PC-9 (cell line): ENCODE measurements around the gene ROBO4. TPM values are rescaled to one million over a fixed set of nuclear protein-coding genes. Genes with fewer than 3 reads are reported as not detected.

ENCODE experiments used
- BruUV-seq: library from RNA; stranded (reverse); fragments of 400-500 nt; replicated peaks from 2 replicates; lab custom pipeline; 2021; lab: Mats Ljungman, UMichigan
- CTCF ChIA-PET: fragments of 300-600 bp; sonication (Branson Sonifier 250); formaldehyde crosslinking; loops from one replicate; lab custom pipeline; 2022; ENCODE audit warnings: antibody characterized with exemption; lab: Charles Lee
- POLR2A ChIA-PET: fragments of 300-600 bp; sonication (Branson Sonifier 250); formaldehyde crosslinking; loops from one replicate; lab custom pipeline; 2022; ENCODE audit warnings: antibody characterized with exemption; ENCODE audit not compliant: unreplicated experiment; lab: Charles Lee
- DNase-seq, 2 experiments: peaks; one replicate each; pipeline versions ENCODE4 v3.0.0 to v3.0.0-alpha.2; 2015 to 2022; ENCODE audit warnings: mixed read lengths in 1 of 2
- H2AFZ ChIP-seq: fragments of 200-600 bp; sonication (generic); 2 replicates; pipeline ENCODE4 v1.8.1; 2017; ENCODE audit warnings: antibody characterized with exemption
- H3F3A ChIP-seq: fragments of 200-600 bp; sonication (generic); 2 replicates; pipeline ENCODE4 v1.8.1; 2017; ENCODE audit warnings: antibody characterized with exemption, mild to moderate bottlenecking, low read depth; ENCODE audit not compliant: insufficient read depth
- H3K27ac ChIP-seq: fragments of 200-600 bp; sonication (generic); 2 replicates; pipeline ENCODE4 v1.6.1; 2016; ENCODE audit warnings: mixed run types
- H3K27me3 ChIP-seq: fragments of 200-600 bp; sonication (generic); 2 replicates; pipeline ENCODE4 v1.6.1; 2016; ENCODE audit warnings: low read depth, mixed run types; ENCODE audit not compliant: insufficient read depth
- H3K36me3 ChIP-seq: fragments of 200-600 bp; sonication (generic); 2 replicates; pipeline ENCODE4 v1.6.1; 2016; ENCODE audit warnings: low read depth, mixed run types
- H3K4me1 ChIP-seq: fragments of 200-600 bp; sonication (generic); replicated peaks from 2 replicates; pipeline ENCODE4 v1.6.1; 2016; ENCODE audit warnings: mixed run types; ENCODE audit not compliant: insufficient read depth
- H3K4me2 ChIP-seq: fragments of 200-600 bp; sonication (generic); 2 replicates; pipeline ENCODE4 v1.6.1; 2017; ENCODE audit warnings: mixed run types
- H3K4me3 ChIP-seq: fragments of 200-600 bp; sonication (generic); 2 replicates; pipeline ENCODE4 v1.6.1; 2016; ENCODE audit warnings: mixed run types
- H3K79me2 ChIP-seq: fragments of 200-600 bp; sonication (generic); 2 replicates; pipeline ENCODE4 v1.6.1; 2017; ENCODE audit warnings: low read depth, mixed run types
- H3K9me2 ChIP-seq: fragments of 200-600 bp; sonication (generic); 2 replicates; pipeline ENCODE4 v1.8.1; 2017; ENCODE audit warnings: mild to moderate bottlenecking; ENCODE audit not compliant: insufficient read depth
- H3K9me3 ChIP-seq: fragments of 200-600 bp; sonication (generic); 2 replicates; pipeline ENCODE4 v1.8.1; 2016; ENCODE audit warnings: low read depth; ENCODE audit not compliant: insufficient read depth
- H4K20me1 ChIP-seq: fragments of 200-600 bp; sonication (generic); 2 replicates; pipeline ENCODE4 v1.8.1; 2017; ENCODE audit not compliant: insufficient read depth
- EZH2 ChIP-seq: fragments of 200-600 bp; sonication (generic); IDR thresholded peaks from 2 replicates; pipeline ENCODE4 v1.8.0; 2017; ENCODE audit warnings: antibody characterized with exemption, low read depth
- intact Hi-C: fragments of 100-400 bp; cut with micrococcal nuclease; formaldehyde crosslinking; loops from one replicate; pipeline ENCODE4 v1.10.0; 2022; ENCODE audit not compliant: unreplicated experiment
- total RNA-seq: library from RNA; stranded (reverse); gene quantifications from 2 replicates; pipeline ENCODE4 v1.2.3, GENCODE V29; 2021
- TF ChIP-seq, protein P1 (sequence below): fragments of 200-600 bp; sonication (generic); conservative IDR thresholded peaks from 2 replicates; pipeline ENCODE4 v1.6.1; 2017; ENCODE audit warnings: mixed run types, antibody characterized with exemption, mild to moderate bottlenecking, moderate library complexity

ROBO4 gene
- total RNA-seq, 1 experiment from 2014 or later = not detected

DNA sequence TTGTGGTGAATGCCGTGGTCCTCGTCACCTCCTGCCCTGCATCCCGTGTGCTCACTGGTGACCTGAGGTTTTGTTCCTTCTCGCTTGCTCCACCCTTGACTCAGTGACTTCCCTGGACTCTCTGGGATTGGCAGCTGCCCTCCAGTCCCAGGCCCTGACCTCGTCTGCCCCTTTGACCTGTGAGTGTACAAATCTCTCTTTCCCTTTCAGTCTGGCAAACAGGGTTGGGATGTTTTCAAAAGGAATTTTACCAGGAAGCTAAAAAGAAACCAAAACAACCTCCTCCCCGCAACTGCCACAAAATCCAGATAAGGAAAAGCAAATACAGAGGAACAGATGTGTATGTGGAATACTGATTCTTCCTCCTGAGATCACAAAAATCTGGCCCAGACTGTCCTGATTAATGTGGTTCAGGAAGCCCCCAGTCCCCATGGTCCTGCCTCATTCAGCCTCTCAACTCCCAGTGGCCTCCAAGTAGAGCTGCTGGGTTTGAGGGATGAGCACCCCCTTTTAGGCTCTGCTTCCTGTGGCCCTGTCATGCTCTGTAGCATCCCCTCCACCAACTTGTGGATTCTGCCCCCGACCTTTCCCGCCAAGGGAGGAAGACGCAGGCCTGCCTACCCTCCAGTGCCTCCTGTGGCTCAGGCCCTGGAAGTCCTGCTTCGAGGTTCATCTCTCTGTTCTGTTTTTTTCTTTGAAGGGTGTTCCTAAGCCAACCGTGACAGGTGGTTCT lies 15.2 kb downstream of the ROBO4 start:
- no peak overlapping the region for H3K4me2 ChIP-seq
- intact Hi-C loops = loop anchor here (10.0 kb wide), 1 partner anchor 682 kb away; the partner anchor contains the start of gene EI24
- no peaks in the 10 kb centered on the region for H3K4me1 ChIP-seq
- no peaks in the 10 kb centered on the region for H3K79me2 ChIP-seq
- peaks cover 53% of the 10 kb centered on the region for H3K27me3 ChIP-seq
- no peak overlapping the region for H3K4me3 ChIP-seq
- ChIA-PET POLR2A (no interaction called here), CTCF (no interaction called here)
- no peak for TF ChIP-seq EZH2
- TF ChIP-seq, protein P1, sequence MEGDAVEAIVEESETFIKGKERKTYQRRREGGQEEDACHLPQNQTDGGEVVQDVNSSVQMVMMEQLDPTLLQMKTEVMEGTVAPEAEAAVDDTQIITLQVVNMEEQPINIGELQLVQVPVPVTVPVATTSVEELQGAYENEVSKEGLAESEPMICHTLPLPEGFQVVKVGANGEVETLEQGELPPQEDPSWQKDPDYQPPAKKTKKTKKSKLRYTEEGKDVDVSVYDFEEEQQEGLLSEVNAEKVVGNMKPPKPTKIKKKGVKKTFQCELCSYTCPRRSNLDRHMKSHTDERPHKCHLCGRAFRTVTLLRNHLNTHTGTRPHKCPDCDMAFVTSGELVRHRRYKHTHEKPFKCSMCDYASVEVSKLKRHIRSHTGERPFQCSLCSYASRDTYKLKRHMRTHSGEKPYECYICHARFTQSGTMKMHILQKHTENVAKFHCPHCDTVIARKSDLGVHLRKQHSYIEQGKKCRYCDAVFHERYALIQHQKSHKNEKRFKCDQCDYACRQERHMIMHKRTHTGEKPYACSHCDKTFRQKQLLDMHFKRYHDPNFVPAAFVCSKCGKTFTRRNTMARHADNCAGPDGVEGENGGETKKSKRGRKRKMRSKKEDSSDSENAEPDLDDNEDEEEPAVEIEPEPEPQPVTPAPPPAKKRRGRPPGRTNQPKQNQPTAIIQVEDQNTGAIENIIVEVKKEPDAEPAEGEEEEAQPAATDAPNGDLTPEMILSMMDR = no peak
- no peaks in the 10 kb centered on the region for H3F3A ChIP-seq
- no peaks in the 10 kb centered on the region for H3K9me2 ChIP-seq
- no peak overlapping the region for H2AFZ ChIP-seq
- BruUV-seq = no TSS peak
- no peak for DNase-seq
- H4K20me1 ChIP-seq = no peaks in the 10 kb centered on the region
- H3K9me3 ChIP-seq = no peaks in the 10 kb centered on the region
- H3K27ac ChIP-seq = no peak overlapping the region
- H3K36me3 ChIP-seq = no peaks in the 10 kb centered on the region

DNA sequence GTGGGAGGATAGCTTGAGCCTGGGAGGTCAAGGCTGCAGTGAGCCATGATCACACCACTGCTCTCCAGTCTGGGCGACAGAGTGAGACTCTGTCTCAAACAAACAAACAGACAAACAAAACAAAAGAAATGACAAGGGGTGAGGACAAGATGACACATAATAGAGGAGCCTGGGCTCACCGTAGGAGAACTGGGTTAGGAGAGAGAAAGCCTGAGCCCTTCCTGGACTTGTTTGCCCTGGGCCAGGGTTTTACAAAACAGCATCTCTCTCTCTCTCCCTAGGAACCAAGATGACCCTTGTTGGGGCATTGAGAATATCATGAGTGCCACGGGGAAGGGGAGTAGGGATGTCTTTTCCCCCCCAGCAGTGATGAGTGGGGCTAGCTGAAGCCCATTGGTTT lies 16.7 kb downstream of the ROBO4 start:
- Histone ChIP-seq H3K27me3 (peaks cover 45% of the 10 kb centered on the region; the same call in 1 of the 2 replicates), H3K79me2 (no peaks in the 10 kb centered on the region), H3K4me3 (no peak overlapping the region), H2AFZ (no peak overlapping the region), H3K9me2 (no peaks in the 10 kb centered on the region), H3F3A (no peaks in the 10 kb centered on the region), H3K4me2 (no peak overlapping the region), H4K20me1 (no peaks in the 10 kb centered on the region), H3K36me3 (no peaks in the 10 kb centered on the region), H3K9me3 (no peaks in the 10 kb centered on the region), H3K4me1 (no peaks in the 10 kb centered on the region), H3K27ac (no peak overlapping the region)
- DNase-seq = no peak
- no peak for TF ChIP-seq EZH2
- no TSS peak for BruUV-seq
- ChIA-PET POLR2A (no interaction called here), CTCF (no interaction called here)
- intact Hi-C loops = loop anchor here (10.0 kb wide), 1 partner anchor 684 kb away; the partner anchor contains the start of gene EI24

DNA sequence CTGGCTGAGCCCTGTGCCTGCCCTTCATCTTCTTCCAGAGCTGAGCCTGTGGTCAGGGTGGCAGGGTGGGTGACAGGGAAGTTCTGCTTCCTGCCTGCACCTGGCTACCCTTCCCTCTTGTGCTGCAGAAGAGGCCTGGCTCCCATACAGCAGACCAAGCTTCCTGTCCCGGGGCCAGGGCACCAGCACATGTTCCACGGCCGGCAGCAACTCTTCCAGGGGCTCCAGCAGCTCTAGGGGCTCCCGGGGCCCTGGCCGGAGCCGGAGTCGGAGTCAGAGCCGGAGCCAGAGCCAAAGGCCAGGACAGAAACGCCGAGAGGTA lies 17.4 kb downstream of the ROBO4 start:
- H3F3A ChIP-seq = no peaks in the 10 kb centered on the region
- H3K9me3 ChIP-seq = no peaks in the 10 kb centered on the region
- intact Hi-C loops = loop anchor here (10.0 kb wide), 1 partner anchor 685 kb away; the partner anchor contains the start of gene EI24
- peaks cover 43% of the 10 kb centered on the region for H3K27me3 ChIP-seq
- no peak overlapping the region for H3K4me2 ChIP-seq
- ChIA-PET POLR2A (no interaction called here), CTCF (no interaction called here)
- no peak for DNase-seq
- BruUV-seq = no TSS peak
- no peaks in the 10 kb centered on the region for H3K79me2 ChIP-seq
- H2AFZ ChIP-seq = no peak overlapping the region
- no peaks in the 10 kb centered on the region for H4K20me1 ChIP-seq
- H3K9me2 ChIP-seq = no peaks in the 10 kb centered on the region
- TF ChIP-seq, protein P1 = no peak
- no peak for TF ChIP-seq EZH2
- H3K4me1 ChIP-seq = no peaks in the 10 kb centered on the region
- H3K36me3 ChIP-seq = no peaks in the 10 kb centered on the region
- H3K27ac ChIP-seq = no peak overlapping the region
- H3K4me3 ChIP-seq = no peak overlapping the region
